GM21619 (cell line): Measurements from ENCODE around the gene ACY1.

Experiments
- ATAC-seq: cut with Tn5 transposase; IDR thresholded peaks from one replicate; pipeline ENCODE4 v1.9.1; 2021; ENCODE audit not compliant: unreplicated experiment

The ACY1 gene

GRCh38 chr3:51945926-51946705 is 37.2 kb upstream of the ACY1 start:
- no peak for ATAC-seq

- no peak for ATAC-seq
These were observed 36.5 kb upstream of the ACY1 start for GRCh38 chr3:51946796-51947195.

DNA sequence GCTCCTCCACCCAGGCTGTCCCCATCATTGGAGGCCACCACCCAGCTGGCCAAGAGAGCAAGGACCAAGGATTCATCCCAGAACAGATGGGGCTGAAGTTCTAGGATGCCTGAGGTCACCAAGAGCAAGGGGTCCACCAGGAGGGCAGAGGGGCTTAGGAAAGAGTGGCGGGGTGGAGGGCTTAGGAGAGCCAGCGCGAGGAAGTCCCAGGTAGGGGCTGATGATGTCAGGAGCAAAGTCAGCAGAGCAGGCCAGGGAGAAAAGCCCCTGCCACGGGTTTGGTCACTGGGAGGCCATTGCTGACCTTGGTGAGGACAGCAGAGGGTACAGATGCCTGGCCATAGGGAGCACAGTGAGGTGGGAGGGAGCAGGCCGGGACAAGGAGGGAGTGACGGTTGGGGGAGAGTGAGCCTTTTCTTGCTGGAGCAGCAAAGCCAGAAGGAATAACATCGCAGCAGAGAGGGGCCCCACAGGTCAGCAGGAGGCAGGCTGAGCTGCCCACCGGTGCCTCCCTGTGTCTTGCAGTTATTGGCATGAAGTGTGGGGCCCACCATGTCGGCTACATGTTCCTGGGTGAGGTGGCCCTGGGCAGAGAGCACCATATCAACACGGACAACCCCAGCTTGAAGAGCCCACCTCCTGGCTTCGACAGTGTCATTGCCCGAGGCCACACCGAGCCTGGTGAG is 36.0 kb upstream of the ACY1 start:
- no peak for ATAC-seq

- no peak for ATAC-seq
These were observed 35.2 kb upstream of the ACY1 start for GRCh38 chr3:51948016-51948580.

DNA sequence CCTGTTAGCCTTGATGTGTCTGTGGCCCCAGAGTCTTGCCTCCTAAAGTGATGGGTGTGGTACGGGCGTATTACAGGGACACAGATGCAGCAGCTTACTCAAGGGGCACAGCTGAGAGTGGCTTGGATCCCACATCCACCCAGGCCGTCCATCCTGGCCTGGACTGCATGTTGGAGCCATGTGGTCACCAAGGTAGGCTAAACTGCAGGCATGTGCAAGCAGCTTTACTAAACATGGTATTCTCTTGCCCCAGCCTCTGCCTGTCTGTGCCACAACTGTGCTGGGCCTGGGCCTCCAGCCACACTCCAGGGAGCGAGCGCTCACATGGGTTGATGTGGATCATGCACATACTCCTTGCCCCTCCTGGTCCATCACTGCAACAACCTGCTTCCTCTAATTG is 34.2 kb upstream of the ACY1 start:
- ATAC-seq = no peak

DNA sequence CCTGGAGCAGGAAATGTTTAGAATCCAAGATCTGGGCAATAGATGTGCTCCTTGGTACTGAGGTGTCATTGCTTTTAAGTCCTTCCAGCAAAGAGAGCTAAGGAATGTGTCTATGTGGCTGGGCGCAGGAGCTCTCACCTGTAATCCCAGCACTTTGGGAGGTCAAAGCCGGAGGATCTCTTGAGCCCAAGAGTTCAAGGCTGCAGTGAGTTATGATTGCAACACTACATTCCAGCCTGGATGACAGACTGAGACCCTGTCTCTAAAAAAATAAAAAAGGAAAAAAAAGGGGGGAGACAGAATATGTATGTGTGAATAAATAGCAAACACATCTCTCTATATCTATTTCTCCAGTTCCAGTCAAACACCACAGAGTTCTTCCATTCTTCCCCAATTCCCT is 32.4 kb upstream of the ACY1 start:
- ATAC-seq = no peak

DNA sequence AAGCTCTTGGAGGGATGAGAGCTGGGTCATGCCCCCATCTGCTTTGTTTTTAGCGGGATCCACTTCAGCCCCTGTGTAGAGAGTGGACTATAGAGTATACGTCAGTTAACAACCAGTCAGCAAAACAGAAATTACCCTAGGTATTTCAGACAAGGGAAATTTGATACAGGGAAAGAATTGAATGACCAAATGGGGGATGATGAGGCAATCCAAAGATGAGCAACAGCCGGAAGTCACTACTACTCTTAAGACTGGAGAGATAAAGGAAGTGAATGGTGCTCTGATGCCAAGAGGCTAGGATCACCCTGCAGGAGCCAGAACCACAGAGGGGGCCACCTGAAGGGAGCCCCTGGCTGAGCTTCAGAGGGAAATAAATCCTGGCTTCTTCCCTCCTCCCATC is 29.9 kb upstream of the ACY1 start:
- no peak for ATAC-seq

DNA sequence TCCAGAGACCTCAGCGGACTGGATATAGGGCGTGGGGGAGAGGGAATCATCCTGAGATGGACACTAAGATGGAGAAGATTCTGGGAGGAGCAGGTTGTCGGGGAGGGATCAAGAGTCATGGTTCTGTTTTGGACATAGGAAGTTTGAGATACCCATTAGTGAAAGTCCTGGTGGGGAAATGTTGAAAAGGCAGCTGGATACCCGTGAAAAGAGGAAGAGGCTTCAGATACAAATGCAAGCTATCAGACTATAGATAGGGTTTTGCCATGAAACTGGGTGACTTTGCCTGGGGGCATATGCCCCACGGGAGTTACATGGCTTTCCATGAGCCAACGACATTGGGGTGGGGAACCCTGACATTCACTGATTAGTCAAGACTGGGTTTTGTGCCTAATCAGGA is 29.2 kb upstream of the ACY1 start:
- ATAC-seq = no peak

DNA sequence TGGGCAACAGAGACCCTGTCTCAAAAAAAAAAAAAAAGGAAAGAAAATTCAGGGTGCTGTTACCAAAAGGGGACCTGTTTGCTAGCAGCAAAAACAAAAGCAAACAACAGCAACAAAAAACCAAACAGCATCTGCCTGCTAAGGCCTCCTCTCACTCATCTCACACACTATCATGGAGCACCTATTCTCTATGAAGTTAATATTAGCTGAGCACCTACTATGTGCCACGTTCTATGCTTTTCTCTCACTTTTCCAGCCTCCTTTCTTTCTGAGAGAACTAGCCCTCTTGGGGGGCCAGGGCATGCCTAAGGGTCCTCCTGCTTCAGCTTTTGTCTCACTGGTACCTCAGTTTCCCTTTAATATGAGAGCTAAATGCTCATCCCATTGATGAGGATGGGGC is 28.6 kb upstream of the ACY1 start:
- ATAC-seq = no peak

DNA sequence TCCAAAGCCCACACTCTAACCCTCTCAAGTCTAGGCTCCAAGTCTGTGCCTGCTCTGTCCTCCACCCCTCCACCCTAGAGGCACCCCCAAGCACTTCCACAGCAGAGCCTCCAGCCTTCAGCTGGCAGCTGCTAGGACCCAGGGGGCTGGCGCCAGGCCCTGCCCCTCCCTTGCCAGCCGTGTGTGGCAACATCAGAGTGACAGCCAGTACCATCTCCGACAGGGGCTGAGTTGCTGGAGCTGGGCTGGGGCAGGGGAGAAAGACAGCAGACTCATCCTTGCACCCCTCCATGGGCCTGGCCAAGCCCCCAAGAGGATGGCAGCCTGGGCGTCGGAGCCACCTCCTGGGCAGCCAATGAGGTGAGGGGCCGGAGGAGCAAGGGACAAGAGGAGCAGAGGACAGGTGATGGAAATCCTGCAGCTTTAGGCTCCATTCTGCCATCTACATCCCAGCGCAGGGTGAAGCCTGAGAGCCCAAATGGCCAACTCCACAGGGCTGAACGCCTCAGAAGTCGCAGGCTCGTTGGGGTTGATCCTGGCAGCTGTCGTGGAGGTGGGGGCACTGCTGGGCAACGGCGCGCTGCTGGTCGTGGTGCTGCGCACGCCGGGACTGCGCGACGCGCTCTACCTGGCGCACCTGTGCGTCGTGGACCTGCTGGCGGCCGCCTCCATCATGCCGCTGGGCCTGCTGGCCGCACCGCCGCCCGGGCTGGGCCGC is 28.0 kb upstream of the ACY1 start, which contains the start of gene GPR62:
TSS of gene GPR62 (plus strand) at position 207 of the 718 bp plus-strand sequence. CDS start at position 479, 272 bp downstream.
- ATAC-seq = no peak

DNA sequence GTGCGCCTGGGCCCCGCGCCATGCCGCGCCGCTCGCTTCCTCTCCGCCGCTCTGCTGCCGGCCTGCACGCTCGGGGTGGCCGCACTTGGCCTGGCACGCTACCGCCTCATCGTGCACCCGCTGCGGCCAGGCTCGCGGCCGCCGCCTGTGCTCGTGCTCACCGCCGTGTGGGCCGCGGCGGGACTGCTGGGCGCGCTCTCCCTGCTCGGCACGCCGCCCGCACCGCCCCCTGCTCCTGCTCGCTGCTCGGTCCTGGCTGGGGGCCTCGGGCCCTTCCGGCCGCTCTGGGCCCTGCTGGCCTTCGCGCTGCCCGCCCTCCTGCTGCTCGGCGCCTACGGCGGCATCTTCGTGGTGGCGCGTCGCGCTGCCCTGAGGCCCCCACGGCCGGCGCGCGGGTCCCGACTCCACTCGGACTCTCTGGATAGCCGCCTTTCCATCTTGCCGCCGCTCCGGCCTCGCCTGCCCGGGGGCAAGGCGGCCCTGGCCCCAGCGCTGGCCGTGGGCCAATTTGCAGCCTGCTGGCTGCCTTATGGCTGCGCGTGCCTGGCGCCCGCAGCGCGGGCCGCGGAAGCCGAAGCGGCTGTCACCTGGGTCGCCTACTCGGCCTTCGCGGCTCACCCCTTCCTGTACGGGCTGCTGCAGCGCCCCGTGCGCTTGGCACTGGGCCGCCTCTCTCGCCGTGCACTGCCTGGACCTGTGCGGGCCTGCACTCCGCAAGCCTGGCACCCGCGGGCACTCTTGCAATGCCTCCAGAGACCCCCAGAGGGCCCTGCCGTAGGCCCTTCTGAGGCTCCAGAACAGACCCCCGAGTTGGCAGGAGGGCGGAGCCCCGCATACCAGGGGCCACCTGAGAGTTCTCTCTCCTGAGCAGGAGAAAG is 27.2 kb upstream of the ACY1 start:
- no peak for ATAC-seq

DNA sequence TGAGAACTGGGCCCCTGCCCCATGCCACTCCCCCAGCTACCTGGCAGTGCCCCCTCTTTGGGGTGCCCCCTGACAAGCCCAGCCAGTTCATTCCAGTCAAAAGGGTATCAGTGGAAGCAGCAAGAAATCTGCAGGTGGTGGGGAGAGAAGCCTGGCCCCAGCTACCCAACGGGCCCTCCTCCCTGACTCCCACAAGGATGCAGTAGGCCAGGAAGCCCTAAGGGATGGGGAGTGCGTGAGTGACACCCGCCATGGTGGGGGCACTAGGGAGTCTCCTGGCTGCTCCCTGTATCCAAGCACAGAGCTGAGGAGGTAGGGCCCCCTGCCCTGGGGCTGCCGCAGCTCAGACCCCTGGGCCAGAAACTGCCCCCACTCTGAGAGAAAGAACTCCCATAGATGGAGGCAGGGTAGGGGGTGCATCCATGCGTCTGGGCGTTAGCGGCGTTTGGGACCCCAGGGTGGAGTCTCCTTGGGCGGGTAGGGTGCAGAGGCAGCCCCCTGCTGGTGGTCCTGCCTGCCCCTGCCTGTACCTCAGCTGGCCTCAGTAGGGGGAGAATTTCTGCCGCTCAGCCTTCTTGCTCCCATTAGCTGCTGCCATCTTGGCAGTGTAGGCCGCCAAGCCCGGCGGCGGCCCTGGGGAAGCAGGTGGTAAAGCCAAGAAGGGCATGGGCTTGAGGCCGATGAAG is 25.7 kb upstream of the ACY1 start:
- ATAC-seq = no peak

- ATAC-seq = no peak
These were observed 24.5 kb upstream of the ACY1 start for GRCh38 chr3:51958603-51959521.

GRCh38 chr3:51959651-51960050 is 23.7 kb upstream of the ACY1 start:
- no peak for ATAC-seq

DNA sequence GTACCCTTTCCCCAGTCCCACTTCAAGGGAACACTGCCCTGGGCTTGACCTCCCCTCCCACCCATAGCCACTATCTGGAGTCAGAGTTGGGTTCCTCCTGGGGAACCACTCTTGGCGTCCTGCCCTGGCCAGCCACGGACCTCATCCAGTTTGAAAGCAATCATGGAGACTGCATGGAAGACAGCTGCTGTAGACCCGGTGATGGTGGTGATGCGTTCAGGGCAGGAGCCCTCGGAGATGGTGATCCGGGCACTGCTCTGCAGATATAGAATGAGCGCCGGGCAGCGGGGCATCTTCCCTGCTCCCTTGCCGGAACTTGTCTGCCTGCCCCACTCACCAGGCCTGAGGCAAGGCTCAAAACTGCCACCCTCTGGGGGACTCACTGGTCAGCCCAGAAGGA is 22.9 kb upstream of the ACY1 start:
- ATAC-seq = no peak

DNA sequence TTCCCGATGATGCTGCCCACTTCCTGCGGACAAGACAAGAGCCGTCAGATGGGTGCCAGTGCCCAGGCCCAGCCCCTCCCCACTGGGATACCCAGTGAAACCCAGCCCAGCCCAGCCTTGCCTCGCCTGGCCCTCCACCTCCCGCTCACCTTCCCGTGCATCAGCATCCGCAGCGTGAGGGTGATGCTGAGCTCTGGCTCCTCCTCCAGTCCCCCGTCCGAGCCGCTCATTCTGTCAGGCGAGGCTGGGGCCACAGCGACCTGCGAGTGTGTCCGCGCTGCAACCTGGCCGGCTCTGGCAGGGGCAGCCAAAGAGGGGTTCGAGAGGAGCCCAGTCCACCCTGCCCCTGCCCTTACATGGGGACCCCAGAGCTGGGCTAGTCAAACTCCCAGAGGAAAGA is 22.3 kb upstream of the ACY1 start:
- no peak for ATAC-seq

DNA sequence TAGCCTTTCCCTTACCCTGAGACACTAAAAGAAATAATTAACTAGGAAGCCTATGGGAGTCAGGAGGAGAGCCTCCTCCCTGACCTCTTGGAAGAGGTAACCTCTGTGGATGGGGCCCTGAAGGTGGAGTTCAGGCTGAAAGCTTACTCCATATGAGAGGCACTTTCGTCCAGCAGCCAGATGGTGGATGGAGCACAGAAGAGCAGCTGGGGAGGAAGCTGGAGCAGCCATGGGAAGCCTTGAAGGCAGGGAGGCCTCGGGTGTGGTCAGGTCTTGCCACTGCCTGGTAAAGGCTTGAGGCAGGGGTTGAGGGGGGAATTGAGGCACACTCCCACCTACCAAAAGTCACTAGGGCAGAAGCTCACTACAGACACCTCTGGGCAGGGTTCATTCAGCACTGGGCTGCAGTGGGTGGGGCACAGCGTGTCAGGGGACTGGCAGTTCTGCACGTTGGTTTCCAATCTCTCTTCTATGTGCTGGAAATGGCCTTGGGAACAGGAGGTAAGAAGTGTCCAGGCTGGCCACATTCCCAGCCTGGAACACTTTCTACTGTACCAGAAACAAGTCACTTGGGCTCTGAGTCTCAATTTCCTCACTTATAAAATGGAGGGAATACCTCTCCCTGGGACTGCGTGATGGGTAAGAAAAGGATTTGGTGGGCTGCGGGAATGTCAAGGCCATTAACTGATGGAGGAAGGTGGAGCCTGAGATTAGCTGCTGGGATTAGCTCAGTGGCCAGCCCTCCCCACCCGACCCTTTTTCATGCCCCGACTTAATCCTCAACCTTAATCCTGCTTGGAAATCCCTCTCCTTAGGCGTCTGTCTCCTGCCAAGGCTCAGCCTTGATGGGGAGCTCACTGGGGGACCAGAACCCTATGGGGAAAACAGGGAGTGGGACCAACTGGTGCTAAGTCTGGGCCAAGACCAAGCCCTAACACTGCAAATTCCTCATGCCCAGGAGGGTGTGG is 21.4 kb upstream of the ACY1 start:
- ATAC-seq = no peak
